HL-60 (cell line): ENCODE results near the gene YARS1.

Source experiments
- GABPA ChIP-seq: IDR thresholded peaks from 2 replicates; pipeline ENCODE4 v1.6.1; 2012; ENCODE audit warnings: low read depth
- POLR2AphosphoS5 ChIP-seq: IDR thresholded peaks from 2 replicates; pipeline ENCODE4 v1.6.1; 2012; ENCODE audit warnings: low read depth
- SPI1 ChIP-seq: IDR thresholded peaks from 2 replicates; pipeline ENCODE4 v1.6.1; 2012; ENCODE audit warnings: low read depth, mild to moderate bottlenecking, borderline replicate concordance
- TF ChIP-seq, protein P1 (sequence below): IDR thresholded peaks from one replicate; pipeline ENCODE4 v1.5.1; 2011; ENCODE audit warnings: low read length, control low read depth, inconsistent platforms; ENCODE audit not compliant: insufficient read depth
- TF ChIP-seq, protein P2 (sequence below): IDR thresholded peaks from 2 replicates; pipeline ENCODE4 v1.6.1; 2012; ENCODE audit warnings: low read depth; ENCODE audit not compliant: insufficient replicate concordance

DNA sequence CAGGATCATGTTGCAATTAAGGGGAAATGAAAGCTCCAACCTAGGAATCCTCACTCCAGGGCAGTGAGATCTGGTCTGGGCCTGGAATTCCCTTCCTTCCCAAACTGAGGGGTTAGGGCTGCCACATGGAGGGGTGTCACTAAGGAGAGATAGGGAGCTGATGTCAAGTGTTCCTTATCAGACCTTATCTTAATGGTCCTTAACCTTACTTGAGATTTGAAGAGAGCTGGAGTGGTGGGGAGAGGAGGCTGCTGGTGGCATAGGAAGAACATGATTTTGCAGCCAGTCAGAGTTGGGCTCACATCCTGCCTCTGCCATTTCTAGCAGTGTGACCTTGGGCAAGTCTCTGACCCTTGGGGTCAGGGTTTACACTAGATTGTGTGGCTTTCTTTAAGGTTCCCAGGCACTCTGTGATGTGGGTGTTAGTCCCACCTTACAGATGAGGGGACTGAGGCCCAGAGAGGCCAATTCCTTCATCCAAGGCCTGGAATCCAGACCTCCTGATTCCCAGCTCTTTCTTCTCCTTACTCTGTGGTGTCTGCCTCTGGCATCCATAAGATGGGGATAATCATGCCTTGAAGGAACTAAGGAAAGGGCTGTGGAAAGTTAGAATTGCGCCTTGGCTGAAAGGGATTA is 58.2 kb downstream of the YARS1 start:
- TF ChIP-seq POLR2AphosphoS5, result no peak
- TF ChIP-seq, protein P1, sequence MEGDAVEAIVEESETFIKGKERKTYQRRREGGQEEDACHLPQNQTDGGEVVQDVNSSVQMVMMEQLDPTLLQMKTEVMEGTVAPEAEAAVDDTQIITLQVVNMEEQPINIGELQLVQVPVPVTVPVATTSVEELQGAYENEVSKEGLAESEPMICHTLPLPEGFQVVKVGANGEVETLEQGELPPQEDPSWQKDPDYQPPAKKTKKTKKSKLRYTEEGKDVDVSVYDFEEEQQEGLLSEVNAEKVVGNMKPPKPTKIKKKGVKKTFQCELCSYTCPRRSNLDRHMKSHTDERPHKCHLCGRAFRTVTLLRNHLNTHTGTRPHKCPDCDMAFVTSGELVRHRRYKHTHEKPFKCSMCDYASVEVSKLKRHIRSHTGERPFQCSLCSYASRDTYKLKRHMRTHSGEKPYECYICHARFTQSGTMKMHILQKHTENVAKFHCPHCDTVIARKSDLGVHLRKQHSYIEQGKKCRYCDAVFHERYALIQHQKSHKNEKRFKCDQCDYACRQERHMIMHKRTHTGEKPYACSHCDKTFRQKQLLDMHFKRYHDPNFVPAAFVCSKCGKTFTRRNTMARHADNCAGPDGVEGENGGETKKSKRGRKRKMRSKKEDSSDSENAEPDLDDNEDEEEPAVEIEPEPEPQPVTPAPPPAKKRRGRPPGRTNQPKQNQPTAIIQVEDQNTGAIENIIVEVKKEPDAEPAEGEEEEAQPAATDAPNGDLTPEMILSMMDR, result no peak
- TF ChIP-seq SPI1, result no peak
- TF ChIP-seq, protein P2, sequence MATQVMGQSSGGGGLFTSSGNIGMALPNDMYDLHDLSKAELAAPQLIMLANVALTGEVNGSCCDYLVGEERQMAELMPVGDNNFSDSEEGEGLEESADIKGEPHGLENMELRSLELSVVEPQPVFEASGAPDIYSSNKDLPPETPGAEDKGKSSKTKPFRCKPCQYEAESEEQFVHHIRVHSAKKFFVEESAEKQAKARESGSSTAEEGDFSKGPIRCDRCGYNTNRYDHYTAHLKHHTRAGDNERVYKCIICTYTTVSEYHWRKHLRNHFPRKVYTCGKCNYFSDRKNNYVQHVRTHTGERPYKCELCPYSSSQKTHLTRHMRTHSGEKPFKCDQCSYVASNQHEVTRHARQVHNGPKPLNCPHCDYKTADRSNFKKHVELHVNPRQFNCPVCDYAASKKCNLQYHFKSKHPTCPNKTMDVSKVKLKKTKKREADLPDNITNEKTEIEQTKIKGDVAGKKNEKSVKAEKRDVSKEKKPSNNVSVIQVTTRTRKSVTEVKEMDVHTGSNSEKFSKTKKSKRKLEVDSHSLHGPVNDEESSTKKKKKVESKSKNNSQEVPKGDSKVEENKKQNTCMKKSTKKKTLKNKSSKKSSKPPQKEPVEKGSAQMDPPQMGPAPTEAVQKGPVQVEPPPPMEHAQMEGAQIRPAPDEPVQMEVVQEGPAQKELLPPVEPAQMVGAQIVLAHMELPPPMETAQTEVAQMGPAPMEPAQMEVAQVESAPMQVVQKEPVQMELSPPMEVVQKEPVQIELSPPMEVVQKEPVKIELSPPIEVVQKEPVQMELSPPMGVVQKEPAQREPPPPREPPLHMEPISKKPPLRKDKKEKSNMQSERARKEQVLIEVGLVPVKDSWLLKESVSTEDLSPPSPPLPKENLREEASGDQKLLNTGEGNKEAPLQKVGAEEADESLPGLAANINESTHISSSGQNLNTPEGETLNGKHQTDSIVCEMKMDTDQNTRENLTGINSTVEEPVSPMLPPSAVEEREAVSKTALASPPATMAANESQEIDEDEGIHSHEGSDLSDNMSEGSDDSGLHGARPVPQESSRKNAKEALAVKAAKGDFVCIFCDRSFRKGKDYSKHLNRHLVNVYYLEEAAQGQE, result no peak
- TF ChIP-seq GABPA, result no peak
